Measurements from ENCODE around the gene NLRP7.
"Not testable (repeated sequence)": the region's sequence is repeated elsewhere in the genome, so short reads cannot be mapped to it uniquely, and the experiment has no call there.

- not testable (repeated sequence) for TF ChIP-seq POLR2AphosphoS5 (IDR thresholded peaks at IDR 0.05; ENCODE audit: low read depth, low read length); POLR2A (IDR thresholded peaks at IDR 0.05; ENCODE audit: low read depth, low read length); TAF1 (IDR thresholded peaks at IDR 0.05; ENCODE audit: borderline replicate concordance, low read depth, low read length)
Observed at GRCh38 chr19:54904261-54904660, 43.1 kb downstream of the NLRP7 start.
